ENCODE results near the gene GMNN.
A peak's percentile ranks its signal among the peaks of the same experiment; 100 is the strongest.

The GMNN gene

GRCh38 chr6:24766680-24767462, 7.9 kb upstream of the GMNN start:
- Histone ChIP-seq H3K36me3 (ENCODE audit: insufficient read depth, low read length) (no peaks in the 10 kb centered on the region), H3K27me3 (ENCODE audit: insufficient read depth, low read length) (no peaks in the 10 kb centered on the region), H3K9me3 (ENCODE audit: low read length) (no peaks in the 10 kb centered on the region), H3K4me3 (ENCODE audit: low read length) (no peak overlapping the region), H2AFZ (ENCODE audit: low read depth, low read length) (no peak overlapping the region), H3K4me1 (ENCODE audit: insufficient read depth, low read length) (no peaks in the 10 kb centered on the region)

GRCh38 chr6:24768361-24768760, 6.4 kb upstream of the GMNN start:
- Histone ChIP-seq H2AFZ (ENCODE audit: low read depth, low read length) (no peak overlapping the region), H3K9me3 (ENCODE audit: low read length) (no peaks in the 10 kb centered on the region), H3K27me3 (ENCODE audit: insufficient read depth, low read length) (no peaks in the 10 kb centered on the region), H3K4me1 (ENCODE audit: insufficient read depth, low read length) (no peaks in the 10 kb centered on the region), H3K36me3 (ENCODE audit: insufficient read depth, low read length) (no peaks in the 10 kb centered on the region), H3K4me3 (ENCODE audit: low read length) (no peak overlapping the region)

GRCh38 chr6:24775520-24776058, 852 bp downstream of the GMNN start:
- H2AFZ ChIP-seq (ENCODE audit: low read depth, low read length): peak overlapping the region; percentile 78
- no peaks in the 10 kb centered on the region for H3K9me3 ChIP-seq (ENCODE audit: low read length)
- peaks cover 18% of the 10 kb centered on the region for H3K36me3 ChIP-seq (ENCODE audit: insufficient read depth, low read length)
- H3K4me3 ChIP-seq (ENCODE audit: low read length): peak overlapping the region; percentile 93
- H3K4me1 ChIP-seq (ENCODE audit: insufficient read depth, low read length): peaks cover 16% of the 10 kb centered on the region
- H3K27me3 ChIP-seq (ENCODE audit: insufficient read depth, low read length): no peaks in the 10 kb centered on the region

GRCh38 chr6:24777227-24777626, 2.5 kb downstream of the GMNN start:
- Histone ChIP-seq H3K27me3 (ENCODE audit: insufficient read depth, low read length) (no peaks in the 10 kb centered on the region), H2AFZ (ENCODE audit: low read depth, low read length) (no peak overlapping the region), H3K4me1 (ENCODE audit: insufficient read depth, low read length) (peaks cover 16% of the 10 kb centered on the region), H3K36me3 (ENCODE audit: insufficient read depth, low read length) (peaks cover 31% of the 10 kb centered on the region), H3K9me3 (ENCODE audit: low read length) (no peaks in the 10 kb centered on the region), H3K4me3 (ENCODE audit: low read length) (peak overlapping the region; percentile 93)

- Histone ChIP-seq H3K36me3 (ENCODE audit: insufficient read depth, low read length) (peaks cover 39% of the 10 kb centered on the region), H2AFZ (ENCODE audit: low read depth, low read length) (no peak overlapping the region), H3K4me1 (ENCODE audit: insufficient read depth, low read length) (peaks cover 16% of the 10 kb centered on the region), H3K4me3 (ENCODE audit: low read length) (no peak overlapping the region), H3K27me3 (ENCODE audit: insufficient read depth, low read length) (no peaks in the 10 kb centered on the region), H3K9me3 (ENCODE audit: low read length) (no peaks in the 10 kb centered on the region)
Measured at GRCh38 chr6:24778121-24778520, 3.4 kb downstream of the GMNN start.

GRCh38 chr6:24778878-24779277, 4.1 kb downstream of the GMNN start:
- peaks cover 16% of the 10 kb centered on the region for H3K4me1 ChIP-seq (ENCODE audit: insufficient read depth, low read length)
- H3K36me3 ChIP-seq (ENCODE audit: insufficient read depth, low read length): peaks cover 43% of the 10 kb centered on the region
- H3K27me3 ChIP-seq (ENCODE audit: insufficient read depth, low read length): no peaks in the 10 kb centered on the region
- H3K9me3 ChIP-seq (ENCODE audit: low read length): no peaks in the 10 kb centered on the region
- H2AFZ ChIP-seq (ENCODE audit: low read depth, low read length): no peak overlapping the region
- H3K4me3 ChIP-seq (ENCODE audit: low read length): no peak overlapping the region

- Histone ChIP-seq H3K27me3 (ENCODE audit: insufficient read depth, low read length) (no peaks in the 10 kb centered on the region), H2AFZ (ENCODE audit: low read depth, low read length) (no peak overlapping the region), H3K9me3 (ENCODE audit: low read length) (no peaks in the 10 kb centered on the region), H3K4me1 (ENCODE audit: insufficient read depth, low read length) (peaks cover 12% of the 10 kb centered on the region), H3K4me3 (ENCODE audit: low read length) (no peak overlapping the region), H3K36me3 (ENCODE audit: insufficient read depth, low read length) (peaks cover 49% of the 10 kb centered on the region)
Measured at GRCh38 chr6:24779416-24780016, 4.8 kb downstream of the GMNN start.

- Histone ChIP-seq H3K36me3 (ENCODE audit: insufficient read depth, low read length) (peaks cover 55% of the 10 kb centered on the region), H3K4me3 (ENCODE audit: low read length) (no peak overlapping the region), H2AFZ (ENCODE audit: low read depth, low read length) (no peak overlapping the region), H3K9me3 (ENCODE audit: low read length) (no peaks in the 10 kb centered on the region), H3K4me1 (ENCODE audit: insufficient read depth, low read length) (peaks cover 12% of the 10 kb centered on the region), H3K27me3 (ENCODE audit: insufficient read depth, low read length) (no peaks in the 10 kb centered on the region)
Measured at GRCh38 chr6:24780206-24780605, 5.5 kb downstream of the GMNN start.

- Histone ChIP-seq H3K27me3 (ENCODE audit: insufficient read depth, low read length) (no peaks in the 10 kb centered on the region), H3K4me1 (ENCODE audit: insufficient read depth, low read length) (no peaks in the 10 kb centered on the region), H3K36me3 (ENCODE audit: insufficient read depth, low read length) (peaks cover 42% of the 10 kb centered on the region), H3K4me3 (ENCODE audit: low read length) (no peak overlapping the region), H2AFZ (ENCODE audit: low read depth, low read length) (no peak overlapping the region), H3K9me3 (ENCODE audit: low read length) (peaks cover 2% of the 10 kb centered on the region)
Measured at GRCh38 chr6:24788031-24788665, 13.4 kb downstream of the GMNN start.

GRCh38 chr6:24795106-24795505, 20.4 kb downstream of the GMNN start:
- Histone ChIP-seq H3K4me3 (ENCODE audit: low read length) (no peak overlapping the region), H3K4me1 (ENCODE audit: insufficient read depth, low read length) (peaks cover 14% of the 10 kb centered on the region), H3K27me3 (ENCODE audit: insufficient read depth, low read length) (no peaks in the 10 kb centered on the region), H3K9me3 (ENCODE audit: low read length) (no peaks in the 10 kb centered on the region), H3K36me3 (ENCODE audit: insufficient read depth, low read length) (no peaks in the 10 kb centered on the region), H2AFZ (ENCODE audit: low read depth, low read length) (no peak overlapping the region)

- no peak overlapping the region for H2AFZ ChIP-seq (ENCODE audit: low read depth, low read length)
Measured at GRCh38 chr6:24796616-24797290, 22.0 kb downstream of the GMNN start.

GRCh38 chr6:24797596-24798216, 23.0 kb downstream of the GMNN start:
- no peaks in the 10 kb centered on the region for H3K9me3 ChIP-seq (ENCODE audit: low read length)
- no peak overlapping the region for H3K4me3 ChIP-seq (ENCODE audit: low read length)
- no peaks in the 10 kb centered on the region for H3K36me3 ChIP-seq (ENCODE audit: insufficient read depth, low read length)
- peaks cover 14% of the 10 kb centered on the region for H3K4me1 ChIP-seq (ENCODE audit: insufficient read depth, low read length)
- no peak overlapping the region for H2AFZ ChIP-seq (ENCODE audit: low read depth, low read length)
- H3K27me3 ChIP-seq (ENCODE audit: insufficient read depth, low read length): no peaks in the 10 kb centered on the region

More at GRCh38 chr6:24796616-24797290, 22.0 kb downstream of the GMNN start:
- no peak overlapping the region for H3K4me3 ChIP-seq (ENCODE audit: low read length)
- H3K27me3 ChIP-seq (ENCODE audit: insufficient read depth, low read length): no peaks in the 10 kb centered on the region
- H3K4me1 ChIP-seq (ENCODE audit: insufficient read depth, low read length): peaks cover 14% of the 10 kb centered on the region
- H3K9me3 ChIP-seq (ENCODE audit: low read length): no peaks in the 10 kb centered on the region
- H3K36me3 ChIP-seq (ENCODE audit: insufficient read depth, low read length): no peaks in the 10 kb centered on the region

Measured in neuron (in vitro differentiated cells).